Urothelium cell line (cell line): ENCODE results near the gene DNPEP.

Experiments
- DNase-seq: peaks from one replicate; pipeline ENCODE4 v3.0.0; 2011; ENCODE audit warnings: low spot score, mixed read lengths
- FAIRE-seq: peaks from 2 replicates; lab custom pipeline; 2011; peaks lifted over from hg19 to GRCh38; lab: Jason Lieb, UNC

The DNPEP gene

GRCh38 chr2:219387306-219388120 is at the start of gene DNPEP:
Gene DNPEP (minus strand): TSS chr2:219387912. CDS start chr2:219387794, 118 bp downstream.
- peak; percentile 72 for DNase-seq
- FAIRE-seq = no peak

- FAIRE-seq (no peak), DNase-seq (no peak)
Observed at GRCh38 chr2:219437141-219437540, 49.4 kb upstream of the DNPEP start.

- no peak for FAIRE-seq
- no peak for DNase-seq
Observed at GRCh38 chr2:219436491-219436890, 48.8 kb upstream of the DNPEP start.

- no peak for FAIRE-seq
- no peak for DNase-seq
Observed at GRCh38 chr2:219435701-219436100, 48.0 kb upstream of the DNPEP start.

DNA sequence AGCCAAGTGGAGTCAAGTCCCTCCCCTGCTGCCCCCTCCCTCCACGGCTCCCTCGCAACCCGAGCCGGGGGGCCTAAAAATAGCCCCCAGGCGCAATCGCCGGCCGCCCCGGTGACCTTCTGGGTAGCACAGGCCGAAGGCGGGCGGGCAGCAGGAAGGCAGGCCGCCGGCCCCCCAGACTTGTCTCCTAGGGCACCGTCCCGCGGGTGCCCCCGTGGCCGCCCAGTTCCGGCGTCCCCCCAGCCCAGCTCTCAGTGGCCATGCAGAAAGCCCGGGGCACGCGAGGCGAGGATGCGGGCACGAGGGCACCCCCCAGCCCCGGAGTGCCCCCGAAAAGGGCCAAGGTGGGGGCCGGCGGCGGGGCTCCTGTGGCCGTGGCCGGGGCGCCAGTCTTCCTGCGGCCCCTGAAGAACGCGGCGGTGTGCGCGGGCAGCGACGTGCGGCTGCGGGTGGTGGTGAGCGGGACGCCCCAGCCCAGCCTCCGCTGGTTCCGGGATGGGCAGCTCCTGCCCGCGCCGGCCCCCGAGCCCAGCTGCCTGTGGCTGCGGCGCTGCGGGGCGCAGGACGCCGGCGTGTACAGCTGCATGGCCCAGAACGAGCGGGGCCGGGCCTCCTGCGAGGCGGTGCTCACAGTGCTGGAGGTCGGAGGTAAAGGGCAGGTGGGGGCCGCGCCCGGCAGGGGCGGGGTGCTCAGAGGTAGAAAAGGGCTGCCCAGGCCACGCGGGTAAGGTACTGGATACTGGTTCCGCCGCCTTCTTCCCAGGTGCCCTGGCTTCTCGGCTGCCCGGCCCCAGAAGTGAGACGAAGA is 47.2 kb upstream of the DNPEP start, which contains the start of gene SPEG:
Gene SPEG (plus strand): TSS at position 126 of the 808 bp plus-strand sequence. CDS start 135 bp downstream, at position 261.
- FAIRE-seq (no peak), DNase-seq (no peak)

- no peak for DNase-seq
- FAIRE-seq = no peak
Observed at GRCh38 chr2:219434468-219434717, 46.7 kb upstream of the DNPEP start.

DNA sequence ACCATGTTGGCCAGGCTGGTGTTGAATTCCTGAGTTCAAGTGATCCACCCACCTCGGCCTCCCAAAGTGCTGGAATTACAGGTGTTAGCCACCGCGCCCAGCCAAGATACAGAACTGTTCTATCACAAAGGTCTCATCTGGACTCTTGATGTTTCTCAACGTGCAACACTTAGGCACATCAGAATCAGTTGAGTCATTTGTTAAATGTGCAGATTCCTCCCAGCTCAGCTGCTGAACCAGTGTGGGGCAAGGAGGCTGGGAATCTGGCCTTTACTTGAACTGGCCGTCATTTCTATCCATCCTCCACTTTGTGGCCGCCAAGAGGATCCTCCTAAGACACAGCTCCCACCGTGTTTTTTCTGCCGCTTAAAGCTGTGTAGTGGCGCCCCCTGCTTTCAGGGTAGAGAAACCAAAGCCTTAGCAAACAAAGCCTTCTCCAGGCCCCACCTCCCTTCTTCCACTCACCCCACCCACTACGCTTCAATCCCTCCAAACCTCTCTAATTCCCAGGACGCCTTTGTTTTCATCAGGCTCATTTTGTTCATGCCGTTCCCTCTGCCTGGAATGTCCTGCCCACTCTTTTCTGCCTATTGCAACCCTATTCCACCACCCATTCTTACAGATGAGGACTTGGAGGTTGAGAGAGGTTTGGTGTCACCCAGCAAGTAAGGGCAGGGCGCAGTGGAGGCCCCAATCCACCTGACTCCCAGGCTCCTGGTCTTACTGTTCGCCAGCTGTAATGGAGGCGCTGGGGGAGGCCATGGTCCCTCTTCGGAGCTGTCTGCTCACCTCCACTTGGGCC is 46.2 kb upstream of the DNPEP start:
- no peak for FAIRE-seq
- no peak for DNase-seq

DNA sequence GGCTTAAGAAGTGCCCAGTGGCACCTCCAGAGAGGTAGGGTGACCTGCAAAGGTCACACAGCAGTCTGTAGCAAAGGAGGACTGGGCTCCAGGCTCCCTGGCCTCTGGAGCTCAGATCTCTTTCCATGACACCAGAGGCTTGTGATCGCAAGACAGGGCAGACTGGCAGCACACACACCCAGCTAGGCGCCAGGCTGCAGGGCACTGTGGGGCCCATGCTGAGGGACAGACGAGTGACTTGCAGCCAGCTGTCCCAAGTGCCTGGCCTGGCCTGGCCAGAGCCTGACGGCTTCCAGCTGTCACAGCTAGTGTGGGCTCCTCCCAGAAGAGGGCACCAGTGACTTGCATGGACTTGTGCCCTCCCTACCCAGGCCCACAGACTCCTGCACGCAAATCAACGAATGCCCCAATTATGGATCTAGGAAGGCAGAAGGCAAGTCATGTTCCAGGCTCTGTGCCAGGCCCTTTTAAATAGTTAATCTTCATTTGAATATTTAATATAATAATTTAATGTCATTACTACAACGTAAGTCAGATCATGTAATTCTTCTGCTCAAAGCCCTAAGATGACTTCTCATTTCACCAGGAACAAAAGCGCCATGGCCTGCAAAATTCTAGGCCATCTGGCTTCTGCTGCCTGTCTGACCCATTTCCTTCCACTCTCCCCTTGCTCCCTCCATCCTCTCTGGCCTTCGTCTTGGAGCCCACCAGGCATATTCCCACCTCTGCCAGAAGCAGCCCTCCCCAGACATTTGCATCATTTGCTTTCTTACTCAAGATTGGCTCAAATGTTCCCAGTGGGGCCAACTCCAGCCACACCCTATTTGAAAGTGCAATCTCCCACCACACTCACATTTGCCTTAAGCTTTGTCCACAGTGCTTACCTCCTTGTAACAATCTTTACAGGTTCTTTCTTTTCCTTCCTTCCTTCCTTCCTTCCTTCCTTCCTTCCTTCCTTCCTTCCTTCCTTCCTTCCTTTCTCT is 43.2 kb upstream of the DNPEP start:
- DNase-seq = no peak
- no peak for FAIRE-seq

DNA sequence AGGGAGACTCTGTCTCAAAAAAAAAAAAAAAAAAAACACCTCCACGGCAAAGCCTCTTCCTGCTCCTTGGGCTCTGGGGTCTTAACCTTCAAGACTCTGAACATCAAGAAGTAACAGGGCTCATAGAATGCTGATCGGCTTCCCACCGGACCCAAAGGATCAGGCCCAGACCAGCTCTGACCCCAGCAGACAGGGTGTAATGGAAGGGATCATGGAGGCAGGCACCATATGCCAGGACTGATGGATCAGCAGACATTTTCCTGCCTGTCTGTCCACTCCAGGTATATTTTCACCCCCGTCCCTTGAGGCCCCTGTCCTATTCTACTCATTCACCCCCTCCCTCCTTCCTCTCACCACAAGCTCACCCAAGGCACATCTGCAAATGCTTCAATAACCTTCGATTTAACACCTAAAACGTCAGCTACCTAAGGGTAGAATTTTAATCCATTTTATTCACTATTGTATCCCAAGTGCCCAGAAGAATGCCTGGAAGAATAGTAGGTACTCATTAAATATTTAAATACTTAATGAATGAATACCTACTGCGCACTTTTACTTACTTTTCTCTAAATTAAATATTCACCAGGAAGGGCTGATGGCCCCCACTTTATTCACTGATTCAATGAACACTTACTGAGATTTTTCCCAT is 42.4 kb upstream of the DNPEP start:
- FAIRE-seq = no peak

GRCh38 chr2:219428469-219428868 is 40.8 kb upstream of the DNPEP start:
- no peak for DNase-seq
- no peak for FAIRE-seq

More for the DNA sequence above, 42.4 kb upstream of the DNPEP start:
- DNase-seq = no peak

GRCh38 chr2:219426534-219427136 is 38.9 kb upstream of the DNPEP start:
- DNase-seq (no peak), FAIRE-seq (no peak)

GRCh38 chr2:219426068-219426443 is 38.3 kb upstream of the DNPEP start:
- no peak for DNase-seq
- FAIRE-seq = no peak

GRCh38 chr2:219425238-219426067 is 37.7 kb upstream of the DNPEP start:
- no peak for FAIRE-seq
- no peak for DNase-seq

GRCh38 chr2:219423652-219424377 is 36.1 kb upstream of the DNPEP start:
- FAIRE-seq = no peak
- no peak for DNase-seq

DNA sequence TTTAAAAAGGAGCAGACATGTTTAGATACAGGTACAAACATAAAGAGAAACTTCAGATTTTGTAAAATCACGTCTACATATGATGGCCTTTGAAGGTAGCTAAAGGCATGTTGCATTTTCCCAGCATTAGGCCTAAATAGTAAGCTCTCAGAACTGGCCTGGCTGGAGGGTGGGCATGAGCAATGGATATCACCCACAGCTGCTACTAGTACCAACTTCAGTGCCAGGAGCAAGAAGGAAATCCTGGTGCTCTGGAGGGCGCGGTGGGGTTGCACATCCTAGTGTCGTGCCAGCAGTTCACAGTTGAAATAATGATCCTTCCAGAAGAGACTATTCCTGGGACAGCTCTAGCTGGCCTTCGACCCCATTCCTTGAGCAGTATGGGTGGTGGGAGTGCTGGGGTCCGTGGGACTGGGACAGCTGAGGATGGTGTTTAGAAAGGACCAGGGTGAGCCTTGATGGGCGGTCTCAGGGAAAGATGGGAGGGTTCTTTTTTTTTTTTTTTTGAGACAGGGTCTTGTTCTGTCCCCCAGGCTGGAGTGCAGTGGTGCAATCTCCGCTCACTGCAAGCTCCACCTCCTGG is 35.3 kb upstream of the DNPEP start:
- no peak for DNase-seq

GRCh38 chr2:219421323-219421722 is 33.6 kb upstream of the DNPEP start:
- DNase-seq (no peak), FAIRE-seq (no peak)

More for the DNA sequence above, 35.3 kb upstream of the DNPEP start:
- no peak for FAIRE-seq

- DNase-seq (no peak), FAIRE-seq (no peak)
Observed at GRCh38 chr2:219420687-219421086, 33.0 kb upstream of the DNPEP start.
